GF-D8 (cell line): ENCODE measurements around the gene RBMS3.

Experiments used
- DNase-seq: peaks from one replicate; lab custom pipeline; 2025; lab: John Stamatoyannopoulos, UW

Gene RBMS3

GRCh38 chr3:29679944-29680343 lies 399.1 kb downstream of the RBMS3 start:
- no peak for DNase-seq

GRCh38 chr3:29683018-29683993 lies 402.4 kb downstream of the RBMS3 start:
- no peak for DNase-seq

DNA sequence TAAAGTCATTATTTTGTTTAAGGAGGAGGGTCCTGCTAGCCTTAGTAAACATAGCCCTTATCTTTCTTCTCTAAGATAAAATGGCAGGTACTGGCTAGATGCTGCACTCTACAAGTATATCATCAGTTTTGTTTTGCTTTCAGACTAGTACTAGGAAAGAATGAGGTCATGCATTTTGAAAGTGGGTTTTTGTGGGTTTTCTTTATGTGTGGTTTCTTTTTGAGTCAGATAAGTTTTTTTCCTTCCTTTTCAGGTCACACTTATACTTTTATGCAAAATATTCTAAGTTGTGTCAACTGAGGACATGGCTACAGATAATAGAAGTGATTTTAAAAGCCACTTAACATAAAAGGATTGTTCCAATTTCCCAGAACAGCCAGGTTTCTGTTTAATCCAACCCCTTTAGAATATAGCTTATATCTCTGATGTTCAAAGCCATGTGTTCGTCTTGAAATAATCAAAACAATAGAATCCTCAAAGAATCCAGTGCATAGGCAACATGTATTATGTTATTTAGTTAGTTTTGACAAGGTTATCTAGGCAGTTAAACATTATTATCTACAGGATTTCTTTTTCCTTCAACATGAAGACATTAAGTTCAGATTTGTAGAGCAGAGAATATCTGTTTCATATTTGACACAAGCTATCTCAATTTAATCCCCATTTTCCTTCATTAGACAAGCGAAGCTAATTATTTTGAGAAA lies 406.2 kb downstream of the RBMS3 start:
- no peak for DNase-seq

DNA sequence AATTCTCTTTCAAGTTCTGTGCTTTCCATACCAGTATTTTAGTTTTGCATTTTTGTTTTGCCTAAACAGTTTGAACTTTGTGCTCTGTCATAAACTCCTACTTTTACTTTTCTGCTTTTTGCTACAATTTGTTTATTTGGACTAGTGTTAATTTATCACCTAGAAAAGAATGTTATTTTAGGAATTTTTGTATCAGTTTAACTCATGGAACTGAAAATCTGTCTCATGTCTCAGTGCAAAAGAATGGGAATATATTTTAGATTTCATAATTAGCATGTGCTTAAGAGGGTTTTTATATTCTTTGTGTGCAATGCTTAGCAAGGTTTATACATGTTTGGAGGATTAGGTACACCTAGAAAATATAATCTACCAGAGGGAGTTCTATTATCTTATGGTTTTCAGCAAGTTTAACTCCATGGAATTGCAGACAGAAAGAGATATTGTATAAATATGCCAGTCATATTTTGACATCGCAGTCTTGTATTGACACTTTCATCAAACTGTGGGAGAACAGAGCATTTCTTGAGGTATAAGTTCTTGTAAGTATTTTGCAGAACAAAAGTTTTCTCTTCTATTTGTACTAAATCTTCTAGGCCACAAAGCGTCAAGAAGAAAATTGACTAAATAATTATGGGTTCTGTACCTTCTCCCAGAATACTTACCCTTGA lies 409.9 kb downstream of the RBMS3 start:
- no peak for DNase-seq

DNA sequence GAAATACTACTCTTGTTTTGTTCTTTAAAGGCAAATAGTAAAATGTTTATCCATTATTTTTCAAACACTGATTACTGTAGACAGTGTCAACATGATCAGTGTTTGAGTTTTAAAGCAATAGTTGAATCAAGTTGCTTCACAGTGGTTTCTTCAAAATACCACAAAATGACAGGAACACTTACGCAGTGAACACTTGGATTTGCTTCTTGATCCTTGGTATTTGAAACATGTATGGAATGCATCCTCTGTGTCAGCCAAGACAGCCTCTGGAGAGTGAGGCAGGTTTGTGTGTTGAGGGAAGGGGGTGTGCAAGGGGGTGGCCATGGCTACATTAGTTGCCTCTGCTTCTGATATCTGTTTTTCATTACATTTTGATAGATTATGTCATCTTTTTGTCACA lies 413.0 kb downstream of the RBMS3 start:
- DNase-seq, result no peak

GRCh38 chr3:29694331-29694730 lies 413.5 kb downstream of the RBMS3 start:
- DNase-seq, result no peak

- no peak for DNase-seq
Observed at GRCh38 chr3:29694783-29695182, 413.9 kb downstream of the RBMS3 start.

- DNase-seq, result no peak
Observed at GRCh38 chr3:29695201-29695600, 414.3 kb downstream of the RBMS3 start.

GRCh38 chr3:29695643-29696198 lies 414.9 kb downstream of the RBMS3 start:
- no peak for DNase-seq

DNA sequence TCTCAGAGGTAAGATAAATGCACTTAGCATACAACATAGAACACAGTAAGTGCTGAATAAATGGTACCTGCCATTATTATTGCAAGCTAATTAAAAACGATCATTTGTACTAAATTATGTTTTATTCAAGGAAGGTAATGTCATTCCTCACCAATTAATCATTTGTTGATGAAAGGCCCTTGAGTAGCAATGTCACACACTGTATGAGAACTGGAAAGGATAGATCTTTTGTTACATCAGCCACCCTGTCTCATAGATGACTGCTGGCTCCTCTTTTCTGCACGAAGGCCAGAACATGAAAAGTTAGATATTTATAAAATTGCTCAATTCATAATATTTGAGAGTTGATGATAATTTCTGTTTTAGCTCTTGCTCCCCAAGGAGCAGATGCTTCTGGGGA lies 415.4 kb downstream of the RBMS3 start:
- DNase-seq, result no peak

GRCh38 chr3:29697989-29698388 lies 417.1 kb downstream of the RBMS3 start:
- no peak for DNase-seq

- DNase-seq, result no peak
Observed at GRCh38 chr3:29700256-29700655, 419.4 kb downstream of the RBMS3 start.

DNA sequence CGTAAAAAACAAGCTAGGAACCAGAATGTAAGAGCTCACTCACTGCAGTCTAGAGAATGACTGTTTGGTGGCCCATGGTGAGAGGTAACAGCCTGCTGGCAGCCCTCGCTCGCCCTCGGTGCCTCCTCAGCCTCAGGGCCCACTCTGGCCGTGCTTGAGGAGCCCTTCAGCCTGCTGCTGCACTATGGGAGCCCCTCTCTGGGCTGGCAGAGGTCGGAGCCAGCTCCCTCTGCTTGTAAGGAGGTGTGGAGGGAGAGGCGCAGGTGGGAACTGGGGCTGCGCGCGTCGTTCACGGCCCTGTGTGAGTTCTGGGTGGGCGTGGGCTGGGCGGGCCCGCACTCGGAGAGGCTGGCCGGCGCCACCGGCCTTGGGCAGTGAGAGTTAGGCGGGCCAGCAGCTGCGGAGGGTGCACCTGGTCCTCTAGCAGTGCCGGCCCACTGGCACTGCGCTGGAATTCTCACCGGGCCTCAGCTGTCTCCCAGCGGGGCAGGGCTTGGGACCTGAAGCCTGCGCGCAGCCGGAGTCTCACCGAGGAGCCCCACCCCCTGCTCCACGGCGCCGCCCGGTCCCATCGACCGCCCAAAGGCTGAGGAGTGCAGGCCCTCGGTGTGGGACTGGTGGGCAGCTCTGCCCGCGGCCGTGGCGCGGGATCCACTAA lies 420.6 kb downstream of the RBMS3 start:
- DNase-seq, result no peak

DNA sequence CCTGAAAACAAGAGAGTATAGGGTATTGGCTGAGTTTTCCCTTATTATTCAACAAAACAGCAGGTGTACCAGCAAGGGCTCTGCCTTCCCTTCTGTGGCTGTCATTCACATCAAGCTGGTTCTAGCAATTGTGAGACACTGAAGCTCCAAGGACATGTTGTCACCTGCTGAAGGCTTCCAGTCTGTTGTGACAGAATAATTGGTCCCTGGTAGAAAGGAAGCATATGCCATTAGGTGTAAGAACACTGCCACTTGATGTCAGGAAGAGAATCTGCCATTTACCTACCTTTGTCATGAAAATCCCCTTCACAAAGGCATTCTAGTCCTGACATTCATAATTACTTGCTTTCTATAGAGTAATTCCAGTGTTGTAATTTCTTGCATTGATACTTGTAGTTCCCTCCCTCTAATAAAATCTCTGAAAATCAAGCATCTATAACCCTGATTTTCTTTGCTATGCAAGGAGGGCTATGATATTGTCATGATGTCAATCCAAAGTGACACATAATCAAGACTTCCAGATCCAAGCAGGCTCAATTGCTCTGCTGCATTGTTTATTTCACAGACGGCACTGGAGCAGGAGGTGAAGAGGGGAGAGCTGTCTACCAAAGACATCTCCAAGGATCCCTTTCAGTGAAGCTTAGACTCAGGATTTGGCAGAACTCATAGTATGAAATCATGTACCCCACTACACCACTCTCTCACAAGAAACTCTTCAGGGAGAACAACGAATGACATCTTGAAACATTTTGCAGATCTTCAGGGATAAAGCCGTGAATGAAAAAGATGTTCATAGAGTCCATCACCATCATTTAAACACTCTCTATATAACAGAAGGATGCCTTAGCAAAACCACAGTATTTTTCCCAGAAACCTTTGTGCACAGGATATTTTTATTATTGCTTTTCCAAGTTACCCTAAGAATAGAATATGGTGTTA lies 425.3 kb downstream of the RBMS3 start:
- DNase-seq, result no peak

- DNase-seq, result no peak
Observed at GRCh38 chr3:29708884-29709283, 428.0 kb downstream of the RBMS3 start.

DNA sequence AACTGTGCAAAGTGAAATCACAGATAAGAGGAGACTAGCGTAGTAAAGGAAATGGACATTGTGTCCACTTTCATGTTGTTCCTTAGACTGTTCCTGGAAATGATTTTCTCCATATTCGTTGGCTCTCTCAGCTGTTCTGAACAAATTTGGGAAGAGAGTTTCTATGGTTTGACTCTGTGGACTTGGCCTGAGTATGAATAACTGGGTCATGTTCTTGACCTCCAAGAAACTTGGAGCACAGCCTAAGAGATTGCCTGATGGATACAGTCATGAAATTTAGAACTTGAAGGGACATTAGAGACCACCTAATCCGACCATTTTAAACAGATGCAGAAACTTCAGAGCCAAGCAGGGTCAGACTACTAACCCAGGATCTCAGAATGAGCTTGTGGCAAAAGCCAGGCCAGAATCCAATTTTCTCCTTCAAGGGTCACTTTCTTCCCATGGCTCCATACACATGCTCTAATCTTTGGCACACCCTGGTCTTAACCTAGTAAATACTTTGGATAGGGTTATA lies 430.4 kb downstream of the RBMS3 start:
- no peak for DNase-seq

DNA sequence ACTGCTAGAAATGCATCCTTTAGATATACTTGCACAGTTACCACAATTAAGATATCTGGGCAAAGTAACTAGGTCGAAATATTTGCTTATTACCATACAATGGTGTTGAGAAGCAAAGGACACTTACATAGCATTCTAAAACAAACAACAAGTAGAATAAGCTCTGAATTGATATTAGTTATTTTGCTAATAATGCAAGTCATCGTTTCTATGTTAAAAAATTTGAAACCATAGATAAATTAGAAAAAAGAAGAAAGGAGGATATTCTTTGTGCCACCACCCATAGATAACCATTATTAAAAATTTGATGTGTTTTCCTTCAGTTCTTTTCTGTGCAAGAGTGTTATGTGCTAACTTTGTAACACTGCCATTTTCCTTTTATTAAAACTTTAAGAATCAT lies 435.3 kb downstream of the RBMS3 start:
- no peak for DNase-seq

GRCh38 chr3:29718661-29719065 lies 437.8 kb downstream of the RBMS3 start:
- DNase-seq, result no peak

DNA sequence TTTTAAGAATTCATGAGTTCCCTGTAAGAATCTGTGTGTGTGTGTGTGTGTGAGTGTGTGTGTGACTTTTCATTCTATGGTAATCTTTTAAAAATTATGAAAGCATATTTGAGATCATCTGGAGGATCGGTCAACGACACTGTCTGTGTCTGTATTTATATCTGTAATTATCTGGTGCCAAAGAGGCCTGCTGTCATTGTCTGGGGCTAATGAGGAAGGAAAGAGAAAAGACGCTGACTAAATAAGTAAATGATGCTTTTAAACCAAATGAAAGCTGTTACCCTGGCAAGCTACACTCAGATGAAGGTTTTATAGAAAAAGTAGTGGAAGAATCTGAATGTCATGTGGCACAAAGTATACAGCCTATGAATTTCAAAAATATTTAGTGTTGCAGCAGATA lies 439.8 kb downstream of the RBMS3 start:
- DNase-seq, result no peak

GRCh38 chr3:29721789-29722188 lies 440.9 kb downstream of the RBMS3 start:
- no peak for DNase-seq
